Esophagus muscularis mucosa (tissue), 4 donors: Measurements from ENCODE around the gene SMC4. TPM values are rescaled to one million over a fixed set of nuclear protein-coding genes. Genes with fewer than 3 reads are reported as not detected.

Experiments
- DNase-seq: peaks from one replicate; pipeline ENCODE4 v3.0.0-alpha.2; 2017; ENCODE audit errors: extremely low spot score
- H3K27ac ChIP-seq, 4 donors: fragments of 200-600 bp; sonication (generic); replicated peaks in 1 of 4; 1 replicate in 3 of 4; 2 replicates in 1 of 4; pipeline ENCODE4 v1.5.1; 2016 to 2019; ENCODE audit warnings: mild to moderate bottlenecking in 1 of 4
- H3K27me3 ChIP-seq, 4 donors: fragments of 200-600 bp; sonication (generic); one replicate each; pipeline versions ENCODE4 v1.5.1 to v1.6.0; 2016 to 2019
- H3K36me3 ChIP-seq, 4 donors: fragments of 200-600 bp; sonication (generic); one replicate each; pipeline ENCODE4 v1.5.1; 2016 to 2019
- H3K4me1 ChIP-seq, 4 donors: fragments of 200-600 bp; sonication (generic); one replicate each; pipeline ENCODE4 v1.5.1; 2016 to 2019
- H3K4me3 ChIP-seq, 4 donors: fragments of 200-600 bp; sonication (generic); 1 replicate in 2 of 4; 2 replicates in 2 of 4; pipeline ENCODE4 v1.5.1; 2016 to 2019; ENCODE audit warnings: mild to moderate bottlenecking in 4 of 4, moderate library complexity in 1 of 4
- H3K9me3 ChIP-seq, 4 donors: fragments of 200-600 bp; sonication (generic); 1 replicate in 3 of 4; 2 replicates in 1 of 4; pipeline ENCODE4 v1.5.1; 2016 to 2019
- CTCF ChIP-seq, 3 experiments: fragments of 200-600 bp in 2 of 3; fragments of 450-650 bp in 1 of 3; sonication (generic) in 2 of 3; IDR thresholded peaks; one replicate each; pipeline ENCODE4 v1.5.1; 2017 to 2019; ENCODE audit warnings: antibody characterized with exemption in 3 of 3, mild to moderate bottlenecking in 2 of 3, moderate library complexity in 1 of 3
- EP300 ChIP-seq: sonication (generic); formaldehyde crosslinking; IDR thresholded peaks from one replicate; pipeline ENCODE4 v1.6.1; 2017; ENCODE audit warnings: antibody characterized with exemption
- POLR2A ChIP-seq: fragments of 450-650 bp; IDR thresholded peaks from one replicate; pipeline ENCODE4 v1.6.1; 2017; ENCODE audit warnings: antibody characterized with exemption, moderate library complexity, mild to moderate bottlenecking, low read depth
- POLR2AphosphoS5 ChIP-seq, 2 donors: sonication (generic); formaldehyde crosslinking; IDR thresholded peaks; one replicate each; pipeline ENCODE4 v1.6.1; 2017; ENCODE audit warnings: antibody characterized with exemption in 2 of 2
- WGBS: methylation state at CpG from one replicate; pipeline ENCODE4 v1.1.5; 2018; 5-methylcytosine and 5-hydroxymethylcytosine counted together
- intact Hi-C: fragments of 100-400 bp; cut with DNase I; formaldehyde crosslinking; loops from one replicate; pipeline ENCODE4 v1.15.1; 2023
- total RNA-seq, 4 donors: library from RNA; depleted of rRNA; stranded (reverse); fragments of >200 nt; gene quantifications; one replicate each; pipeline versions ENCODE4 v1.1.0 to v1.2.1, GENCODE V29; 2016

Gene SMC4
- total RNA-seq, 4 donors from 2014 or later: 14.7 to 19.8 (median 17.9) TPM

GRCh38 chr3:160393346-160394008, 6.0 kb upstream of the SMC4 start:
- Histone ChIP-seq H3K4me3 (no peak overlapping the region), H3K27ac (no peak overlapping the region), H3K27me3 (no peaks in the 10 kb centered on the region), H3K4me1 (peaks cover 3 to 6% (median 5%) of the 10 kb centered on the region in 4 donors), H3K36me3 (peaks cover 0 to 2% (median 0%) of the 10 kb centered on the region in 4 donors), H3K9me3 (no peaks in the 10 kb centered on the region)
- WGBS: 88% methylated on average over 2 of the region's 2 CpGs
- intact Hi-C loops: loop anchor here (10.0 kb wide), 1 partner anchor 831 kb away; the partner anchor contains the start of gene NMD3
- DNase-seq: no peak
- no peak for TF ChIP-seq POLR2A

- WGBS: 97% methylated on average over 3 of the region's 3 CpGs
- H3K4me3 ChIP-seq: no peak overlapping the region
- no peaks in the 10 kb centered on the region for H3K27me3 ChIP-seq
- no peak overlapping the region for H3K27ac ChIP-seq
- DNase-seq: no peak
- H3K9me3 ChIP-seq: no peaks in the 10 kb centered on the region
- peaks cover 0 to 2% (median 0%) of the 10 kb centered on the region in 4 donors for H3K36me3 ChIP-seq
- no peak for TF ChIP-seq EP300
- TF ChIP-seq POLR2AphosphoS5 (IDR thresholded peaks at IDR 0.05): no peak
- no peak for TF ChIP-seq POLR2A
- TF ChIP-seq CTCF (IDR thresholded peaks at IDR 0.05): no peak
- intact Hi-C loops: loop anchor here (10.0 kb wide), 1 partner anchor 831 kb away; the partner anchor contains the start of gene NMD3
- H3K4me1 ChIP-seq: peaks cover 5 to 8% (median 7%) of the 10 kb centered on the region in 4 donors
Measured at GRCh38 chr3:160394009-160394392, 5.4 kb upstream of the SMC4 start.

- no peaks in the 10 kb centered on the region for H3K27me3 ChIP-seq
- DNase-seq: no peak
- intact Hi-C loops: loop anchor here (10.0 kb wide), 1 partner anchor 830 kb away; the partner anchor contains the start of gene NMD3
- H3K27ac ChIP-seq: no peak overlapping the region
- no peak for TF ChIP-seq POLR2AphosphoS5 (IDR thresholded peaks at IDR 0.05)
- H3K36me3 ChIP-seq: peaks cover 0 to 2% (median 0%) of the 10 kb centered on the region in 4 donors
- peaks cover 5 to 14% (median 13%) of the 10 kb centered on the region in 4 donors for H3K4me1 ChIP-seq
- no peak overlapping the region for H3K4me3 ChIP-seq
- no peaks in the 10 kb centered on the region for H3K9me3 ChIP-seq
Measured at GRCh38 chr3:160395297-160395696, 4.2 kb upstream of the SMC4 start.

- Histone ChIP-seq H3K4me3 (peak overlapping the region; percentile 72 to 87 (median 78)), H3K36me3 (no peaks in the 10 kb centered on the region), H3K27me3 (peaks cover 0 to 16% (median 3%) of the 10 kb centered on the region in 4 donors), H3K4me1 (peaks cover 27 to 32% (median 30%) of the 10 kb centered on the region in 4 donors), H3K9me3 (no peaks in the 10 kb centered on the region), H3K27ac (peak overlapping the region; percentile 85 to 90 (median 88))
- no peak for DNase-seq
- 0% methylated on average over 9 of the region's 9 CpGs for WGBS
- TF ChIP-seq EP300 (no peak), CTCF (IDR thresholded peaks at IDR 0.05) (peak in 1 of 3 experiments; percentile 16)
- intact Hi-C loops: loop anchor here (10.0 kb wide), 1 partner anchor 826 kb away; the partner anchor contains the start of gene NMD3
Measured at GRCh38 chr3:160398820-160399124, 678 bp upstream of the SMC4 start.

GRCh38 chr3:160400030-160400701, 716 bp downstream of the SMC4 start:
- no peaks in the 10 kb centered on the region for H3K36me3 ChIP-seq
- no peak for TF ChIP-seq POLR2A
- no peak for TF ChIP-seq EP300
- no peak for TF ChIP-seq POLR2AphosphoS5 (IDR thresholded peaks at IDR 0.05)
- TF ChIP-seq CTCF (IDR thresholded peaks at IDR 0.05): no peak
- no peak for DNase-seq
- H3K9me3 ChIP-seq: no peaks in the 10 kb centered on the region
- peaks cover 27 to 32% (median 30%) of the 10 kb centered on the region in 4 donors for H3K4me1 ChIP-seq
- H3K27ac ChIP-seq: peak overlapping the region; percentile 85 to 90 (median 88)
- H3K4me3 ChIP-seq: peak overlapping the region; percentile 72 to 87 (median 78)
- peaks cover 0 to 16% (median 3%) of the 10 kb centered on the region in 4 donors for H3K27me3 ChIP-seq
- intact Hi-C loops: loop anchor here (10.0 kb wide), 1 partner anchor 165 kb away; the partner anchor contains the start of gene KPNA4
- WGBS: 0% methylated on average over 28 of the region's 49 CpGs
